NAMALWA (cell line): ENCODE data around the gene ARMC3.

Experiments
- DNase-seq: peaks from one replicate; pipeline ENCODE4 v3.0.0-alpha.2; 2015; ENCODE audit warnings: low spot score

The ARMC3 gene

GRCh38 chr10:22931948-22932347, 4.1 kb downstream of the ARMC3 start:
- no peak for DNase-seq

GRCh38 chr10:22932626-22933370, 4.9 kb downstream of the ARMC3 start:
- peak; percentile 13 for DNase-seq

DNA sequence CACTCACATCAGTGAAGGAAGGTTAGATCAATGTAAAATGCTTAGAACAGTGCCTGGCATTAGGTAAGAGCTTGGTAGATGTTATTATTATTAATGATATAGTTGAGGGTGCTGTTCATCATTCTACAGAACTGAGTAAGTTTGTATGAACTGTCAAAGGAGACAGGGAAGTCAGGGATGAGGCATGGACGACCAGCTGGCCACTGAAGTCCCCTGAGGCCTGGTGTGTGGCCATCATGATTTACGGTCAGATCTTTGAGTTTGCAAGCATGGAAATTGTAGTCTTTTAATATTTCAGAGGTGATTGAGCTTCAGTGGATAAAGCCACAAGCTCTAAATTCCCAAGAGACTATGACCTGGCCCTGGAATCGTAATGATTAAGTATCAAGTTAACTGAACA, 6.9 kb downstream of the ARMC3 start:
- no peak for DNase-seq

GRCh38 chr10:22942437-22942836, 14.6 kb downstream of the ARMC3 start:
- DNase-seq = no peak

- DNase-seq = no peak
Observed at GRCh38 chr10:22945934-22946673, 18.3 kb downstream of the ARMC3 start.

DNA sequence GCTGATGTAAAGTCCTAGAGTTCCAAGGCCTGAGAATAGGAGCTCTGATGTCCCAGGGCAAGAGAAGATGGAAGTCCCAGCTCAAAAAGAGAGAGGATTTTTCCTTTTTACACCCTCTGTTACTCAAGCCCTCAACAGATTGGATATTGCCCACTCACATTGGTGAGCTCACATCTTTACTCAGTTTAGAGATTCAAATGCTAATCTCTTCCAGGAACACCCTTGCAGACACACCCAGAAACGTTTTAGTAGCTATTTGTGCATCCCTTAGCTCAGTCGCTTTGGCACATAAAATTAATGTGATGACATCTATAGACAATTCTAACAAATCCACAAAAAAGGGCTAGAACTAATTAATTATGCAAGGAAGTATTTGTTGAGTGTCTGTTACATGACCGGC, 27.1 kb downstream of the ARMC3 start:
- DNase-seq = no peak

- no peak for DNase-seq
Observed at GRCh38 chr10:22958338-22958737, 30.5 kb downstream of the ARMC3 start.

- DNase-seq = no peak
Observed at GRCh38 chr10:22959292-22959691, 31.4 kb downstream of the ARMC3 start.

DNA sequence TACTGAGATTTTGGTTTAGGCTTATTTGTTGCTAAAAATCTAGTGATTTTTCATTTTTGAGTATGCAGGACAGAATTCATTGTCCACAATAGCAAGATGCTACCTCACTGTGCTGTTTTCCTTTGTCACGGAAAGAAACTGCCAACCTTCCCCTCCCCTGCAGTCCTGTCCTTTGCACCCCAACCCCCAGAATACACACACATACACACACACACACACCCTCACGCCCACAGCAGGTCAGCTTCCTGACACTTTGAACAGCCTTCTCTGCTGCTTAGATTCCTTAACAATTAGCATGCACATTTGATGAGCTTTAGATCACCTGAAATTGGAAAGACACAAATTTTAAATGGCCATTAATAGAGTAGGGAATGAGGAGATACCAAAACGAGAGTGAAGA, 32.1 kb downstream of the ARMC3 start:
- DNase-seq = no peak

GRCh38 chr10:22962817-22963216, 35.0 kb downstream of the ARMC3 start:
- no peak for DNase-seq

DNA sequence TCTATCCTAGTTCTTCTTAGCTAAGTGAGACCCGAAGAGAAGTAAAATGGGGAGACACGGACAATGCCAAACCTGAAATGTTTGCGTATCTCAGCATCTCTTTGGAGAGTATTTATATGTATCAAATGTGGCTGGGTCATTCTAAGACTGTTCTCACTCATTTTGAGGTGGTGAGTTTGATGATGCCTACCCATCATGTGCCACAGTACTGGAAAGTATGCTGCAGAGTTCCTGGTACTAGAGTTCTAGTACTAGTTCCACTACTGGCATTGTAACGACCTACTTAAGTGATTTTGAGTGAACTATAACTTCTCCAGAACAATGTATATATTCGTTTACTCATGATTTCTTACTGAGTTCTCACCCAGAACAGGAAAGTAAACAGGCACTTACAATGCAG, 41.9 kb downstream of the ARMC3 start:
- DNase-seq = no peak

DNA sequence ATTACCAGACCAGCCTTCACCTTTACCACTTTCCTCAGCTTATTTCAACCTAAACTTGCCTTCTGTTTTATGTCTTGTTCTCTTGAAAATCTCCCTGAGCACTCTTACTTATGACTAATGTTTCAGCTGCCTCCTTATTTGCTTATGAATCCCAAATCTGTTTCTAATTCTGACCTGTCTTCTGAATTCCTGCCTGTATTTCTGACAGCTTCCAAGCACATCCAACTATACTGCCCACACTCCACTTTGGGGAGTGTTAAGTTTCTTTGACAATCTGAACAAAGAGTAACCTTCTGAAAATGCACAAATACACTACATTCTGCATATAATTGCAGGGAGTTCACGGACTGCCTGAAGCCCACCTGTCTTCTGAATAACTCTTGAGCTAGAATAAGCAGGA, 48.7 kb downstream of the ARMC3 start:
- DNase-seq = no peak

DNA sequence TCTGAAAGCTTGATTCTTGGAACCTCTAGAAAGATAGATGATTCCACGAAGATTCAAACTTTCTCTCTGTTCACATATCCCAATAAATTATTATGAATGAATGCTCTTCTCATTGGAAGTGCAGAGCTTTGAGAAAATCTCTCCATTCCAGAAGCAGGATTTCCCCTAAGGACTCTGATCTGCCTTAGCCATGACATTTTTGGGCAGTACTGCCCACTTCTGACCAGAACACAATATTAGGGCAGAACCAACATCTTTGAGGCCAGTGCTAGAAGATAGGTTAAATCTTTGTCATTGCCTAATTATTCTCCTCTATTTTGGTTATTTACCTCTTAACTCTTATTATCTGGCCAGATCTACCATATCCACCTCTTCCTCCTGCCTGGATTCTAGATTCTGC, 49.9 kb downstream of the ARMC3 start:
- DNase-seq = no peak

GRCh38 chr10:22978287-22978686, 50.4 kb downstream of the ARMC3 start:
- no peak for DNase-seq

GRCh38 chr10:22978918-22979317, 51.1 kb downstream of the ARMC3 start:
- no peak for DNase-seq

- DNase-seq = no peak
Observed at GRCh38 chr10:22980822-22981221, 53.0 kb downstream of the ARMC3 start.

DNA sequence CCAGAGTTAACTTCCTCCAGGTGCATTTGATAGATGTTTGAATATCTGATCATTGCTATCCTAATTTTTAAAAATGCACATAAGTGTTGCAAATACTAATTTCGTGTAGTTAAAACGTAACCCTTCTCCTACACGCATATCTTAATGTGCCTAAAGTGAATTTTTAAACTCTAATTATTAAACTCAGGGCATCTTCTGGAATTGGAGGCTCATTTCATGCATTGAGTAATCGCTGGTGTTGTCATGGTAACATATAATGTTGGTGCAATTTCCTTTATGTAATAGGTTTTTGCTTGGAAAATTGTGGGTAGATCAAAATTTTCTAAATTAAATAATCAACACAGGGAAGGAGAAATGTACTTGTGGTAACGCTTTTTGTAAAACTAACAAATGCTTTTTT, 56.2 kb downstream of the ARMC3 start:
- no peak for DNase-seq

- DNase-seq = peak; percentile 60
Observed at GRCh38 chr10:22986771-22987542, 59.1 kb downstream of the ARMC3 start.

DNA sequence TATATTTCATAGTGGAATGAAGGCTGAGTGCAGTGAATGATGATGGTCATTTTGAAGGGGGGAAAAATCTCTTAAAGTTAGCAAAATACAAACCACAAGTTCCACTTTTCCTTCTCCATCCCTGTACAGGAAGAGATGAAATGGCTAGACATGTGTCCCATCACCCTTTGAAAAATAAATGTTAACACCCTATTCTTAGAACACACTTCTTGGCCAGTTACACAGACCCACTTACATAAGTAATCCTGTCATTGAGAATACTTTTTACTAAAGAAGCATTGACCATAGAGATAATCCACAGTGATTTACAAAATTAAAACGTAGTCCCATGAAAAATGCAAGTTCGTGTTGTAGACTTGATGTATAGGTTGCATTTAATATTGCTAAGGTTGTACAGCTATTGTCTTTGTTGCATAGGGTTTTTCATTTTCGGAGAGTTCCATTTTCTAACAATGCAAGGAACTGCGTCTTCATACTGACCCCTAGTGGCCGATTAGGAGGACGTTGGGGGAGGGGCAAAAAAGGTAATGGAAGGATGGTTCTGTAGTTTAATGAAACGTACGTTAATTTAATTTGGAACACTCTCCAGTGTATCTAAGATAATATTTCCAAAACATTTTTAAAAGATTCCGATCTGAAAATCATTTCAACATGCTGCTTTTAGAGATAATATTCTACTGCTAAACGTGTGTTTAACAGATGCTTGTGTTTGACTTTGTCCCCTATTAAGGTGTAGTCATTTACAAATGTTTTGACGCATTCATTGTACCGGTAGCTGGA, 60.9 kb downstream of the ARMC3 start:
- DNase-seq = peak; percentile 85

GRCh38 chr10:22990443-22990842, 62.6 kb downstream of the ARMC3 start:
- DNase-seq = no peak

DNA sequence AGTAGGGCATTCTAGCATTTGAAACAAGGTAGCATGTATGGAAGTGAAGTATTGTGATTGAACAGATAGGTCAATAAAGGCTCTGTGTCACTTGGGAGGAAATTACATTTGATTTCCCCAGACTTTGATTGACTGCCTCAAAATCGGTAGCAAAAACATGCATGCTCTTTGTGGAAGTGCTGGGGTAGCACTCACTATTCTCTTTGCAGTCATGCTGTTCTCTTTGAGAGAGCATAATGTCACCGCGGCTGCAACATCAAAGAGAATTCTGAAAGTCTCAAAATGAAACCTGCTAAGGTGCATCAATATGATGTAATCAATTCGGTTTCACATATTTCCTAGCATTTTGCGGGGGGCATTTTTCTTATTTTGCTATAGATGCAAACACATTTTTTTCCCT, 64.2 kb downstream of the ARMC3 start:
- no peak for DNase-seq

DNA sequence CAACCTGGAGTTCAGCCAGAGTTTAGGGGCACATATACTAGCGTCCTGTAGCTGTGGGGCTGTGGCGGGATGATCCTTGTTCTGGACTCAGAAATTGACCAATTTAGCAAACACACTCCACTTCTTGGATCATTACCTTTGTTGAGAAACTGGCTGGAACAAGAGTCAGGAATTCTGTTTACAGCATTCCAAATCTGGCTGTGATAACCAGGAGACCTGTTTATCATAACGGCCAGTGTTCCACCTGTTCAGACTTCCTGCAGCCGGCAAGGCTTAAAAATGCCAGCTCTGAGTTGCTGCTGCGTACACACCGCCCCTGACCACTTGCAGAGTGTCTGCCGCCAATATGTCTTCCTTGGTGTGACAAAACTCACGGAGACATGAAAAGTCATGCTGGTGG, 64.8 kb downstream of the ARMC3 start:
- DNase-seq = no peak
